Iris pigment epithelial cell (primary cell): ENCODE data around the gene RAB31.
A peak's percentile ranks its signal among the peaks of the same experiment; 100 is the strongest.

Experiments
- DNase-seq: peaks from one replicate; pipeline ENCODE4 v3.0.0-alpha.2; 2011; ENCODE audit warnings: low read depth

RAB31 gene

GRCh38 chr18:9694174-9694573, 13.9 kb upstream of the RAB31 start:
- DNase-seq: no peak

- DNase-seq: no peak
Observed at GRCh38 chr18:9694952-9695495, 13.1 kb upstream of the RAB31 start.

- no peak for DNase-seq
Observed at GRCh38 chr18:9695605-9696004, 12.5 kb upstream of the RAB31 start.

- peak; percentile 36 for DNase-seq
Observed at GRCh38 chr18:9696112-9696511, 12.0 kb upstream of the RAB31 start.

GRCh38 chr18:9696701-9697100, 11.4 kb upstream of the RAB31 start:
- DNase-seq: no peak

- DNase-seq: no peak
Observed at GRCh38 chr18:9697121-9697520, 11.0 kb upstream of the RAB31 start.

- no peak for DNase-seq
Observed at GRCh38 chr18:9698497-9698896, 9.6 kb upstream of the RAB31 start.

GRCh38 chr18:9700261-9700796, 7.8 kb upstream of the RAB31 start:
- DNase-seq: peak; percentile 26

- no peak for DNase-seq
Observed at GRCh38 chr18:9701609-9702349, 6.3 kb upstream of the RAB31 start.

- no peak for DNase-seq
Observed at GRCh38 chr18:9704233-9705118, 3.6 kb upstream of the RAB31 start.

- peak; percentile 72 for DNase-seq
Observed at GRCh38 chr18:9705183-9705829, 2.8 kb upstream of the RAB31 start.

- no peak for DNase-seq
Observed at GRCh38 chr18:9706081-9706935, 1.8 kb upstream of the RAB31 start.

GRCh38 chr18:9707381-9708056, 582 bp upstream of the RAB31 start:
- DNase-seq: peak; percentile 63

- peak; percentile 30 for DNase-seq
Observed at GRCh38 chr18:9708434-9709303, 568 bp downstream of the RAB31 start.

- DNase-seq: no peak
Observed at GRCh38 chr18:9709304-9709877, 1.3 kb downstream of the RAB31 start.

GRCh38 chr18:9710037-9710436, 1.9 kb downstream of the RAB31 start:
- no peak for DNase-seq

GRCh38 chr18:9711361-9712129, 3.4 kb downstream of the RAB31 start:
- DNase-seq: no peak

GRCh38 chr18:9712130-9712577, 4.1 kb downstream of the RAB31 start:
- DNase-seq: no peak
